ENCODE data around the gene RAD17. TPM values are rescaled to one million over a fixed set of nuclear protein-coding genes. Genes with fewer than 3 reads are reported as not detected.

Gene RAD17
- total and polyA plus RNA-seq, 2 donors (not counting 3 experiments of a cell fraction or from before 2014, with no cell fraction given) = 10.1 to 18.4 TPM

- no peak for TF ChIP-seq MAX (IDR thresholded peaks at IDR 0.05; ENCODE audit: insufficient read depth, insufficient read length)
- no peak for TF ChIP-seq EZH2 (IDR thresholded peaks at IDR 0.05; ENCODE audit: borderline replicate concordance, low read depth, low read length, severe bottlenecking)
- no peak for TF ChIP-seq POLR2AphosphoS5 (IDR thresholded peaks at IDR 0.05; ENCODE audit: insufficient read depth, low read depth, low read length)
- no peak for TF ChIP-seq GATA2 (IDR thresholded peaks at IDR 0.05; ENCODE audit: insufficient read depth, insufficient read length, low read depth, low read length)
- no peak for TF ChIP-seq MYC (IDR thresholded peaks at IDR 0.05; ENCODE audit: low read depth, low read length)
- TF ChIP-seq JUN (IDR thresholded peaks at IDR 0.05; ENCODE audit: borderline replicate concordance, insufficient read depth, insufficient read length, low read depth) = no peak
- Histone ChIP-seq H3K79me2 (ENCODE audit: control insufficient read depth, insufficient read depth, low read length) (no peaks in the 10 kb centered on the region), H3K9ac (replicated peaks; ENCODE audit: extremely low read depth, insufficient read depth, low read length) (no peak overlapping the region), H3K4me2 (ENCODE audit: insufficient read depth, low read length) (no peak overlapping the region), H3K36me3 (ENCODE audit: control insufficient read depth in 2 of 2, extremely low read depth in 1 of 2, insufficient read depth in 2 of 2, low read length in 2 of 2) (no peaks in the 10 kb centered on the region), H3K27me3 (ENCODE audit: control insufficient read depth in 2 of 2, insufficient read depth in 2 of 2, low read length in 2 of 2) (no peaks in the 10 kb centered on the region), H4K20me1 (replicated peaks; ENCODE audit: control insufficient read depth, extremely low read depth, insufficient read depth, low read length) (no peaks in the 10 kb centered on the region), H2AFZ (ENCODE audit: low read depth, low read length) (no peak overlapping the region), H3K27ac (ENCODE audit: insufficient read depth, low read depth, low read length) (no peak overlapping the region), H3K4me1 (ENCODE audit: control insufficient read depth, extremely low read depth, insufficient read depth, low read length) (no peaks in the 10 kb centered on the region), H3K9me3 (replicated peaks; ENCODE audit: control insufficient read depth, insufficient read depth, low read length) (no peaks in the 10 kb centered on the region), H3K9me1 (replicated peaks; ENCODE audit: control insufficient read depth, extremely low read depth, insufficient read depth, low read length) (no peaks in the 10 kb centered on the region), H3K4me3 (replicated peaks in 1 of 3; ENCODE audit: insufficient read depth in 1 of 3, low read depth in 1 of 3, low read length in 3 of 3) (no peak overlapping the region)
- intact Hi-C loops (cut with micrococcal nuclease) = no loop called here
- DNase-seq (ENCODE audit: low read depth, low spot score) (no peak), FAIRE-seq (no peak)
- POLR2A ChIA-PET = interaction anchor here (0.7 kb wide), 1 partner anchor 50 kb away, joined by 4 read pairs; no protein-coding TSS in a partner anchor
- dilution Hi-C loops (cut with MboI; ENCODE audit: extremely low pct_ligation_motif_present, low sequenced_read_pairs) = no loop called here
- CTCF ChIA-PET = interaction anchor here (1.1 kb wide), 1 partner anchor 311 kb away, joined by 4 read pairs; no protein-coding TSS in a partner anchor
- BruUV-seq (replicated peaks) = no TSS peak
Observed at GRCh38 chr5:69404659-69405330, 35.2 kb downstream of the RAD17 start.

All from endothelial cell of umbilical vein (primary cell).